GM13977 (cell line): ENCODE results near the gene NR2F1-AS1.

Experiments
- DNase-seq: peaks from one replicate; pipeline ENCODE4 v3.0.0; 2012; ENCODE audit warnings: low spot score
- CTCF ChIP-seq: IDR thresholded peaks from 2 replicates; pipeline ENCODE4 v1.5.1; 2012; ENCODE audit warnings: mild to moderate bottlenecking, control low read depth; ENCODE audit not compliant: insufficient read depth; ENCODE audit errors: extremely low read depth, missing control alignments
- in situ Hi-C: fragments of 300-500 bp; cut with MboI; formaldehyde crosslinking; loops from one replicate; pipeline ENCODE4 v1.12.0; 2022; ENCODE audit warnings: low sequenced_read_pairs, low pct_unique_long_range_greater_than_20kb, mixed read lengths, inconsistent platforms; ENCODE audit not compliant: unreplicated experiment

NR2F1-AS1 gene

GRCh38 chr5:93616538-93617174 lies 35.6 kb upstream of the NR2F1-AS1 start:
- no peak for DNase-seq
- no peak for TF ChIP-seq CTCF
- in situ Hi-C loops = loop anchor here (25.0 kb wide), 2 partner anchors 171 to 296 kb away; no protein-coding TSS in a partner anchor

GRCh38 chr5:93612855-93613243 lies 31.8 kb upstream of the NR2F1-AS1 start:
- DNase-seq = no peak
- in situ Hi-C loops = loop anchor here (25.0 kb wide), 2 partner anchors 174 to 299 kb away; no protein-coding TSS in a partner anchor
- no peak for TF ChIP-seq CTCF

DNA sequence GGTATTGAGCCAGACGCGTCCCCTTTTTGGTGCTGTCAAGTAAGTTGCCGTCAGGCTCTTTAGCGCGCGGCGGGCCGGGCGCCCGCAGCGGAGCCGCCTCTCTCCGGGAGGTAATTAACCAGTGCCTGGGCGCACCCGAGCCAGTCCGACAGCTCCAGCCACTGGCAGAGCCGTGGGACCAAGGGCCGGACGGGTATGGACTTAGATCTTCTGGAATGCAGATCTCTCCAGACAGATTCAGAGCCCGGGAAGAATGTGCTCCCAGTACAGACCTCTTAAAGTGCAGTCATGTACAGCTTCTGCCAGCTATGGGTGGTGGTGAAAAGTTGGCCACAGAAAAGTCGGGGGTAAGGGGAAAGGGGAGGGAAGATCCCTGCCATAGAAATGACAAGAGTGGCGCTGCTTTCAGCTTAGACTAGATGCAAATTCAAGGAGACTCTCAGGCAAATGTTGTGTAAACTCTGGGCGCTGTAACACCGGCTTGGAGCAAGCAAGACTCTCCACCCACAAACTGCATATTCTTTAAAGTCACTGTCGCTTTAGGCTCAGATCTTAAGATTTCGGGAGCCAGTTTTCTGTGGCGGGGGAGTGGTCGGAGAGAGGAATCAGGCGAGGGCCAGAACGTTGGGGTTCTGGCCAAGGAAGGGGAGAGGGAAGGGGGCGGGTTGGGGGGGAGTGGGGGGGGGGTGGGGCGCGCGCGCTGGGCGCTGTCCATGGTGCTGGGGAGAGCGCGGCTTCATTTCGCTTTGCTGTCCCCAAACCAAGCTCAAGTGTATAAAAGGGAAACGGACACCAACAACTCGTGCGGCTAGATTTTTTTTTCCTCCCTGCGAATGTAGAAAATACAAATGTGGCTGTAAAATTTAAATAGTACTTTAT lies 31.2 kb upstream of the NR2F1-AS1 start:
- in situ Hi-C loops = loop anchor here (25.0 kb wide), 2 partner anchors 175 to 300 kb away; no protein-coding TSS in a partner anchor
- TF ChIP-seq CTCF = no peak
- no peak for DNase-seq

DNA sequence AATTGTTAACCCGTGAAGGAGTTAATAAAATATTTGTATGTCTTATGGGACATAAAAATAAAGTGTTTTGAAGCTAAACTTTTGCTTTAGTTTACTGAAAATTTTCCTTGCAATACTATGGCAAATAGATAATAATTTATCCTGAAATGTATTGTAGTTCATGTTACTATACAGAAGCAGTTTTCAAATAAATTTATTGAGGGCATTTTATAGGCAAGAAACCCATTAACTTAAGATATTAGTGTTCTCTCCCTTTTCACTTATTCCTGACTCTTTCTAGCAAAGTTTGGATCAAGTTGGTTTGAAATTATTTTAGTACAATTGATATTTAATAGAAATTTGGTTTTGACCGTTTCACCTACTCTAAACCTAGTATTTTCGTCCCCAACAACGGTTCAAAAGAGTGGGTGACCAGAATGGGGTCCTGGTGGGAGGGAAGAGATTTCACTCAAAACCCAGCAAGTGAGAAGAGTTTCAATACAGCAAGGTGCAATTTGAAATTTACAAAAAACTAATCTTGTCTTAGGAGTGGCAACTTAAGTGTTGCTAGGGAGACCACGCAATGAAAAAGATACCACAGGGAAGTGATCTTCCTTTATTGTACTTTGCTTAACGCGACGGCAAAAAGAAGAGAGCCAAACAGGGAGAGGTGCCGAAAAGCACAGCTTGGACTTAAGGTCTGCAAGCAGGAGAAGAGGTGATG lies 30.4 kb upstream of the NR2F1-AS1 start:
- in situ Hi-C loops = loop anchor here (25.0 kb wide), 2 partner anchors 176 to 301 kb away; no protein-coding TSS in a partner anchor
- no peak for TF ChIP-seq CTCF
- no peak for DNase-seq

- no peak for DNase-seq
- in situ Hi-C loops = loop anchor here (25.0 kb wide), 2 partner anchors 177 to 302 kb away; no protein-coding TSS in a partner anchor
- TF ChIP-seq CTCF = no peak
Measured at GRCh38 chr5:93610581-93611272, 29.7 kb upstream of the NR2F1-AS1 start.

DNA sequence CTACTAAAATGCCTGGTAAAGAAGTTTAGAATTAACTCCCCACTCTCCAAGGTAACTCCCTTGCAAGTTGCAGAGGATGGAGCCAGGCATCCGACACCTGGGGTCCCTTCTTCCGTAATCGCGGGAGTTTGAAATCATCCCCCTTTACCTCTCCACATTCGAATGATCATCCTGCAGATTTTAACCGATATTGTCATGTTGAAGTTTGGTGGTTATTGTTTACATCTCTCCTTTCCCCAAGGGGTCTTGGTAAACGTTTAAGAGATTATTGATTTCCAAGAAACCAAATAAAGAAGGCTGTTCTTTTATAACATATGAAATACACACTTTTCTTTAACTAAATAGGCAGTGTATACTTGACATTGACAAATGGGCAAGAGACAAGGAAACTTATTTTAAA lies 28.7 kb upstream of the NR2F1-AS1 start:
- in situ Hi-C loops = loop anchor here (25.0 kb wide), 2 partner anchors 178 to 303 kb away; no protein-coding TSS in a partner anchor

More for the DNA sequence above, 28.7 kb upstream of the NR2F1-AS1 start:
- DNase-seq = no peak
- no peak for TF ChIP-seq CTCF
